Endothelial cell (in vitro differentiated cells): ENCODE measurements around the gene ZNF316. TPM values are rescaled to one million over a fixed set of nuclear protein-coding genes. Genes with fewer than 3 reads are reported as not detected.

Experiments
- DNase-seq: peaks from one replicate; pipeline ENCODE4 v3.0.0; 2021; ENCODE audit warnings: low spot score
- H3K27ac Mint-ChIP-seq: one replicate; pipeline ENCODE4 v1.8.0; 2021; ENCODE audit warnings: mixed read lengths, inconsistent platforms; ENCODE audit not compliant: unreplicated experiment
- H3K27me3 Mint-ChIP-seq: one replicate; pipeline ENCODE4 v1.8.0; 2021; ENCODE audit warnings: mild to moderate bottlenecking, moderate library complexity, mixed read lengths, inconsistent platforms; ENCODE audit not compliant: unreplicated experiment
- H3K36me3 Mint-ChIP-seq: one replicate; pipeline ENCODE4 v1.8.0; 2021; ENCODE audit warnings: mild to moderate bottlenecking, low read depth, mixed read lengths, inconsistent platforms; ENCODE audit not compliant: unreplicated experiment
- H3K4me1 Mint-ChIP-seq: one replicate; pipeline ENCODE4 v1.8.0; 2021; ENCODE audit warnings: mild to moderate bottlenecking, mixed read lengths, inconsistent platforms; ENCODE audit not compliant: unreplicated experiment
- H3K4me3 Mint-ChIP-seq: one replicate; pipeline ENCODE4 v1.8.0; 2021; ENCODE audit warnings: mild to moderate bottlenecking, mixed read lengths, inconsistent platforms; ENCODE audit not compliant: unreplicated experiment
- H3K9me3 Mint-ChIP-seq: one replicate; pipeline ENCODE4 v1.8.0; 2021; ENCODE audit warnings: mixed read lengths, inconsistent platforms; ENCODE audit not compliant: unreplicated experiment
- CTCF ChIP-seq: fragments of 200-600 bp; sonication (generic); IDR thresholded peaks from one replicate; pipeline ENCODE4 v1.5.0; 2021; ENCODE audit warnings: antibody characterized with exemption; ENCODE audit not compliant: unreplicated experiment
- total RNA-seq: library from RNA; stranded (reverse); fragmentation: NEBNext Ultra II Directional; extraction: Animal tissue kit (Norgen Biotek cat#: 25700); gene quantifications from one replicate; pipeline ENCODE4 v1.2.1, GENCODE V29; 2021; ENCODE audit not compliant: unreplicated experiment

Gene ZNF316
- total RNA-seq, 1 donor from 2014 or later, result 42.2 TPM

- Mint-ChIP-seq H3K4me1 (peaks cover 3% of the 10 kb centered on the region), H3K4me3 (no peak overlapping the region), H3K27ac (no peak overlapping the region), H3K27me3 (peaks cover 11% of the 10 kb centered on the region), H3K9me3 (no peaks in the 10 kb centered on the region), H3K36me3 (peaks cover 12% of the 10 kb centered on the region)
- no peak for TF ChIP-seq CTCF
- no peak for DNase-seq
Observed at GRCh38 chr7:6608081-6608480, 29.0 kb upstream of the ZNF316 start.

- peaks cover 11% of the 10 kb centered on the region for H3K27me3 Mint-ChIP-seq
- H3K4me1 Mint-ChIP-seq, result peaks cover 3% of the 10 kb centered on the region
- H3K27ac Mint-ChIP-seq, result no peak overlapping the region
- no peak for DNase-seq
- TF ChIP-seq CTCF, result no peak
- no peaks in the 10 kb centered on the region for H3K9me3 Mint-ChIP-seq
- H3K4me3 Mint-ChIP-seq, result no peak overlapping the region
- peaks cover 12% of the 10 kb centered on the region for H3K36me3 Mint-ChIP-seq
Observed at GRCh38 chr7:6608794-6609193, 28.3 kb upstream of the ZNF316 start.

GRCh38 chr7:6612819-6613218 lies 24.3 kb upstream of the ZNF316 start:
- no peak for DNase-seq
- Mint-ChIP-seq H3K4me3 (peak overlapping the region; percentile 54), H3K27ac (no peak overlapping the region), H3K36me3 (peaks cover 4% of the 10 kb centered on the region), H3K9me3 (no peaks in the 10 kb centered on the region), H3K27me3 (peaks cover 14% of the 10 kb centered on the region), H3K4me1 (peaks cover 10% of the 10 kb centered on the region)
- TF ChIP-seq CTCF, result no peak

- TF ChIP-seq CTCF, result no peak
- Mint-ChIP-seq H3K9me3 (no peaks in the 10 kb centered on the region), H3K4me3 (no peak overlapping the region), H3K4me1 (peaks cover 10% of the 10 kb centered on the region), H3K27ac (no peak overlapping the region), H3K27me3 (peaks cover 17% of the 10 kb centered on the region), H3K36me3 (peaks cover 4% of the 10 kb centered on the region)
- no peak for DNase-seq
Observed at GRCh38 chr7:6613706-6614105, 23.4 kb upstream of the ZNF316 start.

- H3K27ac Mint-ChIP-seq, result no peak within 1 kb of the TSS
- no peak for TF ChIP-seq CTCF
- peaks cover 10% of the 10 kb centered on the region for H3K36me3 Mint-ChIP-seq
- peak within 1 kb of the TSS; percentile 86 for H3K4me3 Mint-ChIP-seq
- peak; percentile 45 for DNase-seq
- H3K9me3 Mint-ChIP-seq, result no peaks in the 10 kb centered on the region
- H3K4me1 Mint-ChIP-seq, result peaks cover 13% of the 10 kb centered on the region
- H3K27me3 Mint-ChIP-seq, result peaks cover 21% of the 10 kb centered on the region
Observed at GRCh38 chr7:6614953-6615722, 22.0 kb upstream of the ZNF316 start, which contains the start of gene ZNF853. TSS of gene ZNF853 (plus strand) at chr7:6615610. CDS start at chr7:6616175, 565 bp downstream.
